Spleen (tissue), 7 donors: Measurements from ENCODE around the gene PALD1.

Source experiments
- POLR2A ChIP-seq, 3 donors: fragments of 450-650 bp; IDR thresholded peaks; one replicate each; pipeline ENCODE4 v1.5.1; 2017; ENCODE audit warnings: antibody characterized with exemption in 3 of 3, mild to moderate bottlenecking in 1 of 3
- POLR2AphosphoS5 ChIP-seq, 3 donors: sonication (generic); formaldehyde crosslinking; IDR thresholded peaks; one replicate each; pipeline ENCODE4 v1.5.1; 2017; ENCODE audit warnings: antibody characterized with exemption in 3 of 3
- TF ChIP-seq, protein P1 (sequence below), 11 experiments: fragments of 200-600 bp in 7 of 11; fragments of 450-650 bp in 4 of 11; sonication (generic) in 4 of 11; IDR thresholded peaks in 8 of 11; conservative IDR thresholded peaks in 3 of 11; 1 replicate in 7 of 11; 2 replicates in 4 of 11; pipeline versions ENCODE4 v1.4.0 to v1.8.0; 2016 to 2021; ENCODE audit warnings: antibody characterized with exemption in 11 of 11, inconsistent platforms in 4 of 11, mild to moderate bottlenecking in 1 of 11
- donor health status: DM: no; HTN: no; CAD: no; lungs with moderate emphysema.
- donor health status: DM: no; HTN: no; CAD: no.
- donor health status: DM: no; HTN: no; CAD: no.

DNA sequence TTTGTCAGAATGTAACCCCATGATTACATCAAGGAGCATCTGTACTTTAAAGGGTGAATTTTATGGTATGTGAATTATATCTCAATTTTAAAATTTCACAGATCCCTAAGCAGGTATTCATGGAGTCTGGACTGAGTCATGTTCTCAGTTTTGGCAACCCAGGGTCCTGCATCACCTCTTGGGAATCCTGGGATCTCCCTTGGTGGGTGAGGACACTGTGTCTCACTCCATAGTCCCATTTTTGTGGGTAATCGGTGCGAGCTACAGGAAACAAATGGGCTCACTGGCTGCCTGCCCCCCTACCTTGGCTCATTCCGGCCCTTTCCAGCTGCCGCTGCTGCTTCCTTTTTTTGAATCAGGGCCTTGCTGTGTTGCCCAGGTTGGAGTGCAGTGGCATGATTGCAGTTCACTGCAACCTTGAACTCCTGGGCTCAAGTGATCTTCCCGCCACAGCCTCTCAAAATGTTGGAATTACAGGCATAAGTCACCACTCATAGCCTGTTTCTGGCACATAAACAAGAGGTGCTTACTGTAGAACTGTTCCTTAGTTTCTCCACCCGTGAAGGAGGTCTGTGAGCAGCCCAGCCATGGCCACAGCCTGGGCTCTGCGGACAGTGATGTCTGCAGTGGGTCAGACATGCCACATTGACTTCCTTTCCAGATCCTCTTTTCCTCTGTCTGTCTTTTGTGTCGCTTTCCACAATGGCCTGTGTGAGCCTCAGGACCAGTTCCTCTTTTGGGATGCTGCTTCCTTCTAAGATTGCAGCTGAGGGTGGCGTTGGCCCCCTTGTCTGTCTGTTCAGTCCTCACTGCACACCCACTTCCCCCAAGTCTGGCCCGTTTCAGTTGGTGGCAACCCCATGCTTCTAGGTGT lies 14.5 kb downstream of the PALD1 start:
- TF ChIP-seq POLR2AphosphoS5 (IDR thresholded peaks at IDR 0.05) (peak in 1 of 3 donors; percentile 45), POLR2A (IDR thresholded peaks at IDR 0.05) (no peak)
- TF ChIP-seq, protein P1, sequence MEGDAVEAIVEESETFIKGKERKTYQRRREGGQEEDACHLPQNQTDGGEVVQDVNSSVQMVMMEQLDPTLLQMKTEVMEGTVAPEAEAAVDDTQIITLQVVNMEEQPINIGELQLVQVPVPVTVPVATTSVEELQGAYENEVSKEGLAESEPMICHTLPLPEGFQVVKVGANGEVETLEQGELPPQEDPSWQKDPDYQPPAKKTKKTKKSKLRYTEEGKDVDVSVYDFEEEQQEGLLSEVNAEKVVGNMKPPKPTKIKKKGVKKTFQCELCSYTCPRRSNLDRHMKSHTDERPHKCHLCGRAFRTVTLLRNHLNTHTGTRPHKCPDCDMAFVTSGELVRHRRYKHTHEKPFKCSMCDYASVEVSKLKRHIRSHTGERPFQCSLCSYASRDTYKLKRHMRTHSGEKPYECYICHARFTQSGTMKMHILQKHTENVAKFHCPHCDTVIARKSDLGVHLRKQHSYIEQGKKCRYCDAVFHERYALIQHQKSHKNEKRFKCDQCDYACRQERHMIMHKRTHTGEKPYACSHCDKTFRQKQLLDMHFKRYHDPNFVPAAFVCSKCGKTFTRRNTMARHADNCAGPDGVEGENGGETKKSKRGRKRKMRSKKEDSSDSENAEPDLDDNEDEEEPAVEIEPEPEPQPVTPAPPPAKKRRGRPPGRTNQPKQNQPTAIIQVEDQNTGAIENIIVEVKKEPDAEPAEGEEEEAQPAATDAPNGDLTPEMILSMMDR (IDR thresholded peaks at IDR 0.05 in 8 of 11, conservative IDR thresholded peaks at IDR 0.05 in 3 of 11) = no peak
